BJ (cell line): ENCODE measurements around the gene ELP4. TPM values are rescaled to one million over a fixed set of nuclear protein-coding genes. Genes with fewer than 3 reads are reported as not detected.

Experiments used
- CTCF ChIA-PET: fragments of 350-600 bp; formaldehyde crosslinking; extraction: SDS; loops from one replicate; lab custom pipeline; 2021; ENCODE audit warnings: antibody characterized with exemption, inconsistent platforms; lab: Yijun Ruan, JAX
- POLR2A ChIA-PET: fragments of 300-600 bp; sonication (Branson Sonifier 250); formaldehyde crosslinking; extraction: SDS; loops from one replicate; lab custom pipeline; 2021; ENCODE audit warnings: antibody characterized with exemption; lab: Charles Lee
- DNase-seq: peaks from one replicate; pipeline ENCODE4 v3.0.0-alpha.2; 2011; ENCODE audit warnings: low read depth
- H3K27me3 ChIP-seq: 2 replicates; pipeline ENCODE4 v1.6.0; 2011; ENCODE audit warnings: low read length; ENCODE audit not compliant: control insufficient read depth, insufficient read depth
- H3K36me3 ChIP-seq: 2 replicates; pipeline ENCODE4 v1.5.1; 2011; ENCODE audit warnings: low read length; ENCODE audit not compliant: control insufficient read depth, insufficient read depth
- H3K4me3 ChIP-seq: 2 replicates; pipeline ENCODE4 v1.5.1; 2011; ENCODE audit warnings: low read depth, mild to moderate bottlenecking, control low read depth, low read length
- polyA plus RNA-seq: library from polyadenylated mRNA; depleted of rRNA; stranded (reverse); fragments of >200 nt; gene quantifications from 2 replicates; pipeline ENCODE4 v1.2.3, GENCODE V29; 2011
- TF ChIP-seq, protein P1 (sequence below): IDR thresholded peaks from 2 replicates; pipeline ENCODE4 v1.5.1; 2011; ENCODE audit warnings: low read depth, mild to moderate bottlenecking, control low read depth, inconsistent platforms, low read length, moderate library complexity; ENCODE audit not compliant: insufficient read depth

The ELP4 gene
- polyA plus RNA-seq, 1 experiment = 11.8 TPM

- no peaks in the 10 kb centered on the region for H3K36me3 ChIP-seq
- TF ChIP-seq, protein P1, sequence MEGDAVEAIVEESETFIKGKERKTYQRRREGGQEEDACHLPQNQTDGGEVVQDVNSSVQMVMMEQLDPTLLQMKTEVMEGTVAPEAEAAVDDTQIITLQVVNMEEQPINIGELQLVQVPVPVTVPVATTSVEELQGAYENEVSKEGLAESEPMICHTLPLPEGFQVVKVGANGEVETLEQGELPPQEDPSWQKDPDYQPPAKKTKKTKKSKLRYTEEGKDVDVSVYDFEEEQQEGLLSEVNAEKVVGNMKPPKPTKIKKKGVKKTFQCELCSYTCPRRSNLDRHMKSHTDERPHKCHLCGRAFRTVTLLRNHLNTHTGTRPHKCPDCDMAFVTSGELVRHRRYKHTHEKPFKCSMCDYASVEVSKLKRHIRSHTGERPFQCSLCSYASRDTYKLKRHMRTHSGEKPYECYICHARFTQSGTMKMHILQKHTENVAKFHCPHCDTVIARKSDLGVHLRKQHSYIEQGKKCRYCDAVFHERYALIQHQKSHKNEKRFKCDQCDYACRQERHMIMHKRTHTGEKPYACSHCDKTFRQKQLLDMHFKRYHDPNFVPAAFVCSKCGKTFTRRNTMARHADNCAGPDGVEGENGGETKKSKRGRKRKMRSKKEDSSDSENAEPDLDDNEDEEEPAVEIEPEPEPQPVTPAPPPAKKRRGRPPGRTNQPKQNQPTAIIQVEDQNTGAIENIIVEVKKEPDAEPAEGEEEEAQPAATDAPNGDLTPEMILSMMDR = no peak
- peak within 1 kb of the TSS; percentile 21 for H3K4me3 ChIP-seq
- POLR2A ChIA-PET = no interaction called here
- CTCF ChIA-PET = interaction anchor here (1.5 to 1.6 kb wide), 2 partner anchors 10 to 12 kb away, joined by 5 read pairs; no protein-coding TSS in a partner anchor
- no peak for DNase-seq
- H3K27me3 ChIP-seq = peaks cover 76% of the 10 kb centered on the region
Observed at GRCh38 chr11:31810779-31811647, 301.4 kb downstream of the ELP4 start, which contains the start of gene PAX6. PAX6 (minus strand) TSS chr11:31811322; CDS start chr11:31806411, 4,911 bp downstream.

- Histone ChIP-seq H3K4me3 (peak overlapping the region; percentile 20), H3K36me3 (no peaks in the 10 kb centered on the region), H3K27me3 (peaks cover 78% of the 10 kb centered on the region)
- no peak for DNase-seq
- POLR2A ChIA-PET = no interaction called here
- TF ChIP-seq, protein P1 = no peak
- CTCF ChIA-PET = interaction anchor here (0.7 to 1.6 kb wide), 3 partner anchors 8 to 14 kb away, joined by 3 to 5 read pairs (median 4); no protein-coding TSS in a partner anchor
Observed at GRCh38 chr11:31812383-31813381, 303.1 kb downstream of the ELP4 start.

DNA sequence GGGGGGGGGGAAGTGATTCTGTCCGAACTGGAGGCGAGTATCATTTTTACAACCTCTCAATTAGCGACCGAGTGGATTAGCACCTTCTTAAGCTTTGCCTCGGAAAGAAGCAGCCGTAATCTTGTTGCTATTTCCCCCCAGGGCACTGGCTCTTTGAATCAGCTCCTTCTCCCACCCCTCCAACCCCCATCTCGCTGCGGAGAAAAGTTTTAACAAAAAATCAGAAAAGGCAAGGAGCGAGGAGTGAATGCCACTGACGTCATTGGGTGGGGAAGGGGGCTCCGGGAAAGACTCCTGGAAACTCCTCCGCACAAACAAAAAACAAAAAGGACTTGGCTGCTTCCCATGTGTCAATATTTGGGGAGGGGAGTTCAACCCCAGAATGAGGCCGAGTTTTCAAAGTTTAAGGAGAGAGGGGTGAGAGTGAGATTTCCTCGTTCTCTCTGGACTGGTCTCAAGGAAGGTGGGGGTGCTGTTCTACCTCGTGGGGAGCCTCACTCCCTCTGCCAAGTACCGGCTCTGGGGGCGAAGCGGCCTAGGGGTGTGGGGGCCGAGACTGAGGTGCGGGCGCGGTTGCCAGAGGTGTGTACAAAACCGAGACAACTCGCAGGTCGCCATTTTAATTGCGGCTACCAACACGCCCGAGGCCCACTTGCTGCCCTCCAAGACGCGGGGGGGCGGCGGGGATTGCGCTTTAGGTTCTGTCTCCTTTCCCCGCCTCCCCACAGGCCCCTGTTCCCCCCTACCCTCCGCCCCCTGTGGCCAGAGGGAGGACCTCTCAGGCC, 304.0 kb downstream of the ELP4 start:
- Histone ChIP-seq H3K27me3 (peaks cover 79% of the 10 kb centered on the region), H3K36me3 (no peaks in the 10 kb centered on the region), H3K4me3 (no peak overlapping the region)
- TF ChIP-seq, protein P1 = no peak
- ChIA-PET POLR2A (no interaction called here), CTCF (interaction anchor here (0.7 kb wide), 1 partner anchor 9 kb away, joined by 3 read pairs; no protein-coding TSS in a partner anchor)
- DNase-seq = no peak

DNA sequence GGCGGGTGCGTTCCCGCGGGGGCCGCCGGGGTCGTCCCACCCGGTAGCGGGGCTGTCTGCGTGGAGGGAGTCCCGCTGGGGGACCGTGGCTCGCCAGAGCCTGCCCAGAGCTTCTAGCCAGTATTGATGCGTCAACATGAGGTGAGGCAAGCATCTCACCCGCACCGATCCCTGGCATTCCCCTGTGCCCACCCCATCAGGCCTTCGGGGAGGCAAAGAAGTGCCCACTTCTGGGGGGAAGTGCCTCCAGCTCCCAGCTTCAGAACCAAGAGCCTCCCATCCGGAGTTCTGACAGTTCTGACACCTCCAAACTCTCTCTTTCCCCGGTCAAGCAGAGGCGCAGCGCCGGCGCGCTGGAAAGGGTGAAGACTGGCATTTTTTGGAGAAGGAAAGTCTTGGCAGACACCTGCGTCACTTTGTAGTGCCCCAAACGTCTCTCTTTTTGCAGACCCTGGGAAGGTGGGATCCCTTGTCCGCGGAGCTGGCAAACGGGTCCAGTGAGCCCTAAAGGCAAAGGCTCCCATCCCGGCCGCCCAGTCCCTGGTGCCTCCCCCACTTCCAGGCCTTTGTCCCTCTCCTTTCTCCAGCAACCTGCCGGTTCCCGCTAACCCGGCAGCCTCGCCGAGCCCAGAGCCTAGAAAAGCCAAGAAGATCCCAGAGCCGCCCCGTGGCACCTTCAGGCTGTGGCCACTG, 304.8 kb downstream of the ELP4 start:
- ChIA-PET CTCF (no interaction called here), POLR2A (no interaction called here)
- Histone ChIP-seq H3K27me3 (peaks cover 82% of the 10 kb centered on the region), H3K36me3 (no peaks in the 10 kb centered on the region), H3K4me3 (no peak overlapping the region)
- TF ChIP-seq, protein P1 = no peak
- DNase-seq = no peak
